ENCODE data around the gene HDDC2.
"Not testable (repeated sequence)": the region's sequence is repeated elsewhere in the genome, so short reads cannot be mapped to it uniquely, and the experiment has no call there.

HDDC2 gene

DNA sequence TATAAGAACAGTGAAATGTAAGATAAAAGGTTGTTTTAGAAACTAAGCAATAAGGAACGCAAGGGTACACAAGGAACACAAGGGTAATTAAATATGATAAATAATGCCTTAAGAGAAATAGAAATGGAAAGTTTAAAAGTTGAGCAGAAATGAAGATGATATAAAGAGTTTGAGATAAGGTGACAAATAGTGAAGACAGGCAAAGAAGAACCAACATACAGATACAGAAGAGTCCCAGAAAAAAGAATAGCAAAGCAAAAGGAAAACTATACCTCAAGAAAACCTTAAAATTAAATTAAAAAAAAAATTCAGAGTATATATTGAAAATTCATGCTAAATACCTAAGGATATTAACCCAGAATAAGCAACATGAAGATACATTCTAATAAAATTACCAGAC is 16.4 kb downstream of the HDDC2 start:
- Histone ChIP-seq H3K4me3 (ENCODE audit: low read depth in 1 of 2, low read length in 2 of 2) (no peak overlapping the region), H3K27me3 (ENCODE audit: low read depth, low read length) (no peaks in the 10 kb centered on the region), H3K27ac (ENCODE audit: low read length) (no peak overlapping the region), H3K9me3 (ENCODE audit: control insufficient read depth in 1 of 2, low read length in 2 of 2) (peaks cover 0 to 5% of the 10 kb centered on the region in 2 donors), H3K36me3 (ENCODE audit: control insufficient read depth in 1 of 2, insufficient read depth in 2 of 2, low read length in 2 of 2) (peaks cover 15 to 32% of the 10 kb centered on the region in 2 donors), H3K4me1 (ENCODE audit: control insufficient read depth in 1 of 2, insufficient read depth in 2 of 2, low read length in 2 of 2) (no peaks in the 10 kb centered on the region)

DNA sequence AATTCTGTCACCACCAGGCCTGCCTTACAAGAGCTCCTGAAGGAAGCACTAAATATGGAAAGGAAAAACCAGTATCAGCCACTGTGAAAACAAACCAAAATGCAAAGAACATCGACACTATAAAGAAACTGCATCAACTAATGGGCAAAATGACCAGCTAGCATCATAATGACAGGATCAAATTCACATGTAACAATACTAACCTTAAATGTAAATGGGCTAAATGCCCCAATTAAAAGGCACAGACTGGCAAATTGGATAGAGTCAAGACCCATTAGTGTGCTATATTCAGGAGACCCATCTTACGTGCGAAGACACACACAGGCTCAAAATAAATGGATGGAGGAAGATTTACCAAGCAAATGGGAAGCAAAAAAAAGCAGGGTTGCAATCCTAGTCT is 19.3 kb downstream of the HDDC2 start:
- not testable (repeated sequence) for H3K4me1 ChIP-seq (ENCODE audit: control insufficient read depth in 1 of 2, insufficient read depth in 2 of 2, low read length in 2 of 2); H3K27me3 ChIP-seq (ENCODE audit: low read depth, low read length); H3K9me3 ChIP-seq (ENCODE audit: control insufficient read depth in 1 of 2, low read length in 2 of 2); H3K27ac ChIP-seq (ENCODE audit: low read length); H3K4me3 ChIP-seq (ENCODE audit: low read depth in 1 of 2, low read length in 2 of 2)
- peaks cover 15 to 32% of the 10 kb centered on the region in 2 donors for H3K36me3 ChIP-seq (ENCODE audit: control insufficient read depth in 1 of 2, insufficient read depth in 2 of 2, low read length in 2 of 2)

DNA sequence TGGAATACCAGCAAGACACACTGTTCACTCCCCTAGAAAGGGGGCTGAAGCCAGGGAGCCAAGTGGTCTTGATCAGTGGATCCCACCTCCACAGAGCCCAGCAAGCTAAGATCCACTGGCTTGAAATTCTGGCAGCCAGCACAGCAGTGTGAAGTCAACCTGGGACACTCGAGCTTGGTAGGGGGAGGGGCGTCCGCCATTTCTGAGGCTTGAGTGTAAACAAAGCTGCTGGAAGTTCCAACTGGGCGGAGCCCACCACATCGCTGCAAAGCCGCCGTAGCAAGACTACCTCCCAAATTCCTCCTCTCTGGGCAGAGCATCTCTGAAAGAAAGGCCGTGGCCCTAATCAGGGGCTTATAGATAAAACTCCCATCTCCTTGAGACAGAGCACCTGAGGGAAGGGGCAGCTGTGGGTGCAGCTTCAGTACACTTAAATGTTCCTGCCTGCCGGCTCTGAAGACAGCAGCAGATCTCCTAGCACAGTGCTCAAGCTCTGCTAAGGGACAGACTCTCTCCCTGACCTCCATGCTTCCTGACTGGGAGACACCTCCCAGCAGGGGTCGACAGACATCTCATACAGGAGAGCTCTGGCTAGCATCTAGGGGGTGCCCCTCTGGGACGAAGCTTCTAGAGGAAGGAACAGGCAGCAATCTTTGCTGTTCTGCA is 21.3 kb downstream of the HDDC2 start:
- not testable (repeated sequence) for H3K4me3 ChIP-seq (ENCODE audit: low read depth in 1 of 2, low read length in 2 of 2); H3K9me3 ChIP-seq (ENCODE audit: control insufficient read depth in 1 of 2, low read length in 2 of 2); H3K27ac ChIP-seq (ENCODE audit: low read length); H3K27me3 ChIP-seq (ENCODE audit: low read depth, low read length); H3K4me1 ChIP-seq (ENCODE audit: control insufficient read depth in 1 of 2, insufficient read depth in 2 of 2, low read length in 2 of 2)
- H3K36me3 ChIP-seq (ENCODE audit: control insufficient read depth in 1 of 2, insufficient read depth in 2 of 2, low read length in 2 of 2) = peaks cover 13 to 26% of the 10 kb centered on the region in 2 donors

DNA sequence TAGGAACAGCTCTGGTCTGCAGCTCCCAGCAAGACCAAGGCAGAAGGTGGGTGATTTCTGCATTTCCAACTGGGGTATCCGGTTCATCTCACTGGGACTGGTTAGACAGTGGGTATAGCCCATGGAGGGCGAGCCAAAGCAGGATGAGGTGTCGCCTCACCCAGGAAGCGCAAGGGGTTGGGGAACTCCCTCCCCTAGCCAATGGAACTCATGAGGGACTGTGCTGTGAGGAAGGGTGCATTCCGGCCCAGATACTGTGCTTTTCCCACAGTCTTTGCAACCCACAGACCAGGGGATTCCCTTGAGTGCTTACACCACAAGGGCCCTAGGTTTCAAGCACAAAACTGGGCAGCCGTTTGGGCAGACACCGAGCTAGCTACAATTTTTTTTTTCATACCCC is 21.8 kb downstream of the HDDC2 start:
- H3K4me1 ChIP-seq (ENCODE audit: control insufficient read depth in 1 of 2, insufficient read depth in 2 of 2, low read length in 2 of 2) = no peaks in the 10 kb centered on the region
- no peak overlapping the region for H3K4me3 ChIP-seq (ENCODE audit: low read depth in 1 of 2, low read length in 2 of 2)
- H3K9me3 ChIP-seq (ENCODE audit: control insufficient read depth in 1 of 2, low read length in 2 of 2) = no peaks in the 10 kb centered on the region
- peaks cover 13 to 26% of the 10 kb centered on the region in 2 donors for H3K36me3 ChIP-seq (ENCODE audit: control insufficient read depth in 1 of 2, insufficient read depth in 2 of 2, low read length in 2 of 2)
- H3K27me3 ChIP-seq (ENCODE audit: low read depth, low read length) = no peaks in the 10 kb centered on the region
- H3K27ac ChIP-seq (ENCODE audit: low read length) = no peak overlapping the region

DNA sequence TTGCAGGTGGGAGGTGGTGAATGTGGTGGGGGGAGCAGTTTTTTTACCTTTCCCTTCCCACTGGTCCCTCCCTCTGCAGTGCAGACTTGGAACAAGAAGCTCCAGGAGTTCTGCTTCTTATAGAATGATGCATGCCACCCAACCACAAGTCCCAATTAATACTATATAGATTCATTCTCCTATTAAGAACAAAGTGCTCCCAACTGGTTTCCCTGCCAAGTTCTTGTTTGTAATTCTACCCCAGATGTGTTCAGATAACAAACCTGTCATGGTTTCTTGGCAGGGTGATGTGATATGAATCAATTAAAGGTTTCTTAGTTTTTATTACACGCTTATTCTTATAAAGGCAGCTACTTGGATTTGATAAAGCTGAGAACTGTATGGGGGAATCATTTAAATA is 23.9 kb downstream of the HDDC2 start:
- no peaks in the 10 kb centered on the region for H3K27me3 ChIP-seq (ENCODE audit: low read depth, low read length)
- peaks cover 16 to 39% of the 10 kb centered on the region in 2 donors for H3K36me3 ChIP-seq (ENCODE audit: control insufficient read depth in 1 of 2, insufficient read depth in 2 of 2, low read length in 2 of 2)
- H3K27ac ChIP-seq (ENCODE audit: low read length) = no peak overlapping the region
- H3K4me3 ChIP-seq (ENCODE audit: low read depth in 1 of 2, low read length in 2 of 2) = no peak overlapping the region
- no peaks in the 10 kb centered on the region for H3K9me3 ChIP-seq (ENCODE audit: control insufficient read depth in 1 of 2, low read length in 2 of 2)
- H3K4me1 ChIP-seq (ENCODE audit: control insufficient read depth in 1 of 2, insufficient read depth in 2 of 2, low read length in 2 of 2) = no peaks in the 10 kb centered on the region

DNA sequence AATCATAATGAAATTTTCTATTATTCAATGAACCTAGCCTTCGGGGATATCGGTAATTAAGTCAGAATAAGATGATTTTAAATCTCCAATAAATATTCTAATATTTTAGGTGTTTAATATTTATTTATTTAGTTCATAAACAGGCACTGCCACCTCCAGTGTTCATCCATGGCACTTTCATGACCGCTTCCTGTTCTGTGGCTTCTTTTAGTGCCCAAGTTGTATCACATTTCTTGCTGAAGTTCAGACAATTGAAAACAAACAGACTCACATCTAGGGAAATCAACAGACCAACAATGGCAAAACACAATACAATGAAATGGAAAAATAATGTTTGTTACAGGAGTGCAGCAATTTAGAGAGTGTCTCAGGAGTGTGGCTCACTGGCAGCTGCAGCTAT is 26.0 kb downstream of the HDDC2 start:
- Histone ChIP-seq H3K9me3 (ENCODE audit: control insufficient read depth in 1 of 2, low read length in 2 of 2) (no peaks in the 10 kb centered on the region), H3K4me3 (ENCODE audit: low read depth in 1 of 2, low read length in 2 of 2) (no peak overlapping the region), H3K27ac (ENCODE audit: low read length) (no peak overlapping the region), H3K36me3 (ENCODE audit: control insufficient read depth in 1 of 2, insufficient read depth in 2 of 2, low read length in 2 of 2) (peaks cover 19 to 56% of the 10 kb centered on the region in 2 donors), H3K27me3 (ENCODE audit: low read depth, low read length) (no peaks in the 10 kb centered on the region), H3K4me1 (ENCODE audit: control insufficient read depth in 1 of 2, insufficient read depth in 2 of 2, low read length in 2 of 2) (no peaks in the 10 kb centered on the region)

DNA sequence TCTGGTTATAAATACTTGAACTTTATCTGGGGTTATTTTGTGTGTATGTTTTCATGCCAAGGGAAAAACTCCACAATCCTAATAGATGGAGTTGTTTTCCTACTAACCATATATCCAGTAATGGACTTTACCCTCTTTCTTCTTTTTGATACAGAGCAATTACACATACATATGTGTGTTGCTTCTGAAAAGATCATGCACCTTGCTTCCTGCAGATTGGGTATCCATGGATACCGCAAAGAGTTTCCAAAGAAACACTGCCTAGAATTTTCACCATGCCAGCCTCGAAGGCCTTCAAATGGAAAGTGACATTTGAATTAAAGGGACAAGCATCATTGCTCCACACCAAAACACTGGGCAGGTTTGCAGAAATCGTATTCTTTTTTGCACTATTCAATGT is 26.8 kb downstream of the HDDC2 start:
- no peaks in the 10 kb centered on the region for H3K9me3 ChIP-seq (ENCODE audit: control insufficient read depth in 1 of 2, low read length in 2 of 2)
- no peaks in the 10 kb centered on the region for H3K27me3 ChIP-seq (ENCODE audit: low read depth, low read length)
- H3K4me3 ChIP-seq (ENCODE audit: low read depth in 1 of 2, low read length in 2 of 2) = no peak overlapping the region
- no peak overlapping the region for H3K27ac ChIP-seq (ENCODE audit: low read length)
- H3K4me1 ChIP-seq (ENCODE audit: control insufficient read depth in 1 of 2, insufficient read depth in 2 of 2, low read length in 2 of 2) = no peaks in the 10 kb centered on the region
- peaks cover 19 to 51% of the 10 kb centered on the region in 2 donors for H3K36me3 ChIP-seq (ENCODE audit: control insufficient read depth in 1 of 2, insufficient read depth in 2 of 2, low read length in 2 of 2)

DNA sequence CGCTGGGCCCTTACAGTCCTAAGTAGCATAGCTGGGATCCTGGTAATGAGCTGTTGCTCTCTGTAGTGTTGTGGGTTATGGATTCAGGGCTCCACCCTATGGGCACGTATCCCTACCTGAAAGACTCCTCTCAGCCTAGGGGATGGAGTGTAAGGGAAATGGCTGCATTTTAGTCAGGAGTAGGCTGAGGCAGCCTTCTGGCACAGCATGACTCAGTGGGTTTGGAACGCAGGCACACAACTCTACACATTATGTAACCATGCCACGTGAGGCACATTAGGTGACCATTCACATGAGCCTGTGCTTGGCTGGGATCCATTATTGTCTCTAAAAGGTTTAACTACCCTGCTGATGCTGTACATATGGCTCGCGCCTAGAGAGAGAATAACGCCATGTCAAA is 27.8 kb downstream of the HDDC2 start:
- H3K9me3 ChIP-seq (ENCODE audit: control insufficient read depth in 1 of 2, low read length in 2 of 2) = no peaks in the 10 kb centered on the region

DNA sequence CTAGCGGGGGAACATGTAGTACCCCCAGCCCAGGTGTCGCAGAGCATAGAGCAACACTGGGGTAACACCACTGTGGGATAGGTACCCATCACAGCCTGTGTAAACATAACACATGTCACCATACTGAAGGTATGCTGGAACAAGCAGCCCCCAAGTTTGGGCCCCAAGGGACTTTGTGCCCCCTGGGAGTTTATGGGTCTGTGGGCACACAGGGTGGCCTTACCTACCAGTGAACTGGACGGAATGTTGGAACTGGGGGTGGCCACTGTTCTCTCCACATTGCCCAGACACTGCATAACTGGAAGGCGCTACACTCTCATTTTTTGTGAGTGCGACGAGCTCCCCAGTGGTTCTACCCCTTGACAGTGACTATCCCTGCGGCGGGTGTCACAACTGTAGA is 28.5 kb downstream of the HDDC2 start:
- H3K9me3 ChIP-seq (ENCODE audit: control insufficient read depth in 1 of 2, low read length in 2 of 2) = no peaks in the 10 kb centered on the region
- H3K27me3 ChIP-seq (ENCODE audit: low read depth, low read length) = no peaks in the 10 kb centered on the region
- no peak overlapping the region for H3K27ac ChIP-seq (ENCODE audit: low read length)
- peaks cover 19 to 49% of the 10 kb centered on the region in 2 donors for H3K36me3 ChIP-seq (ENCODE audit: control insufficient read depth in 1 of 2, insufficient read depth in 2 of 2, low read length in 2 of 2)
- no peaks in the 10 kb centered on the region for H3K4me1 ChIP-seq (ENCODE audit: control insufficient read depth in 1 of 2, insufficient read depth in 2 of 2, low read length in 2 of 2)
- H3K4me3 ChIP-seq (ENCODE audit: low read depth in 1 of 2, low read length in 2 of 2) = no peak overlapping the region

More for the DNA sequence above, 27.8 kb downstream of the HDDC2 start:
- H3K36me3 ChIP-seq (ENCODE audit: control insufficient read depth in 1 of 2, insufficient read depth in 2 of 2, low read length in 2 of 2) = peaks cover 19 to 49% of the 10 kb centered on the region in 2 donors
- H3K4me1 ChIP-seq (ENCODE audit: control insufficient read depth in 1 of 2, insufficient read depth in 2 of 2, low read length in 2 of 2) = no peaks in the 10 kb centered on the region
- H3K27me3 ChIP-seq (ENCODE audit: low read depth, low read length) = no peaks in the 10 kb centered on the region
- H3K4me3 ChIP-seq (ENCODE audit: low read depth in 1 of 2, low read length in 2 of 2) = no peak overlapping the region
- no peak overlapping the region for H3K27ac ChIP-seq (ENCODE audit: low read length)

DNA sequence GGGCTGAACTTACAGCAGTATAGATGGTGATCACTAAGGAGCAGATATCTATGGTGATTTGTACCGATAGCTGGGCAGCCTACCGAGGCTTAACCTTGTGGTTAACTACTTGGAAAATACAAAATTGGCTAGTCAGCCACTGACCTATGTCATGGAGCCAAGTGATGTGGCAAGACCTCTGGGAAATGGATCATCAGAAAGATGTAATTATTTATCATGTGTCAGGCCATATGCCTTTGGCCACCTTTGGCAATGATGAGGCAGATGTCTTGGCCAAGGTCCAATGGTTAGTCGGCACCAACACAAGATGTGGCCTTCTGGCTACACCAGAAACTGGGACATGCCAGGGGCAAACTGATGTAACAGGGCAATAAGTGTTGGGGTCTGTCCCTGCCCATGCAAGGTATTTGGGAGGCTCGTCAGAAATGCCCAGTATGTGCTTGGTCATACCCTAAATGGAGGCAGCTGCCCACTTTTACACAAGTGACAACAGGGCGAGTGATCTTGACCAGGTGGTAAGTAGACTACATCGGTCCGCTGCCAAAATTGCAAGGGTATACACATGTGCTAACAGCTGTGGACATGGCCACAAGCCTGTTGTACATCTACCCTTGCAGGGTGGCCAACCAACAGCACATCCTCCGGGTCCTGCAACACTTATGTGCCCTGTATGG is 30.1 kb downstream of the HDDC2 start:
- no peaks in the 10 kb centered on the region for H3K4me1 ChIP-seq (ENCODE audit: control insufficient read depth in 1 of 2, insufficient read depth in 2 of 2, low read length in 2 of 2)
- H3K27ac ChIP-seq (ENCODE audit: low read length) = no peak overlapping the region
- no peaks in the 10 kb centered on the region for H3K9me3 ChIP-seq (ENCODE audit: control insufficient read depth in 1 of 2, low read length in 2 of 2)
- peaks cover 13 to 40% of the 10 kb centered on the region in 2 donors for H3K36me3 ChIP-seq (ENCODE audit: control insufficient read depth in 1 of 2, insufficient read depth in 2 of 2, low read length in 2 of 2)
- no peak overlapping the region for H3K4me3 ChIP-seq (ENCODE audit: low read depth in 1 of 2, low read length in 2 of 2)
- no peaks in the 10 kb centered on the region for H3K27me3 ChIP-seq (ENCODE audit: low read depth, low read length)

DNA sequence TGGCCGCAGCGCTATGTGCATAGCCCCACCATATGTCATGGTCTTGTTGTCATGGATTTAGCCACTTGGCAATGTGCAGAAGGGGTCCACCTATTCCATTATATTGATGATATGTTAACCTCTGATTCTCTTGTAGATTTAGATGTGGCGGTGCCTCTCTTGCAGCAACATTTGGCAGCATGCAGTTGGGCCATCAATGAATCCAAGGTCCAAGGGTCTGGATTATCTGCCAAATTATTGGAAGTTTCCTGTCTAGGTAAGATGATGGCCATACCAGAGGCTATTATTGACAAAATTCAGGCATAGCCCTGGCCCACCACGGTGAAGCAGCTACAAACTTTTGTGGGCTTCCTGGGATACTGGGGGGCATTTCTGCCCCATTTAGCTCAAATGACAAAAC is 31.4 kb downstream of the HDDC2 start:
- Histone ChIP-seq H3K36me3 (ENCODE audit: control insufficient read depth in 1 of 2, insufficient read depth in 2 of 2, low read length in 2 of 2) (peaks cover 6 to 35% of the 10 kb centered on the region in 2 donors), H3K27ac (ENCODE audit: low read length) (no peak overlapping the region), H3K27me3 (ENCODE audit: low read depth, low read length) (no peaks in the 10 kb centered on the region), H3K4me1 (ENCODE audit: control insufficient read depth in 1 of 2, insufficient read depth in 2 of 2, low read length in 2 of 2) (no peaks in the 10 kb centered on the region), H3K4me3 (ENCODE audit: low read depth in 1 of 2, low read length in 2 of 2) (no peak overlapping the region), H3K9me3 (ENCODE audit: control insufficient read depth in 1 of 2, low read length in 2 of 2) (no peaks in the 10 kb centered on the region)
